H9 (cell line): ENCODE data around the gene FAM9C. TPM values are rescaled to one million over a fixed set of nuclear protein-coding genes. Genes with fewer than 3 reads are reported as not detected.

ENCODE experiments used
- DNase-seq: peaks from one replicate; pipeline ENCODE4 v3.0.0-alpha.2; 2017
- H2AFZ ChIP-seq: one replicate; pipeline ENCODE4 v1.6.1; 2013; ENCODE audit warnings: mild to moderate bottlenecking, low read length, control low read depth, moderate library complexity
- H2AK5ac ChIP-seq: 2 replicates; pipeline ENCODE4 v1.6.1; 2013; ENCODE audit warnings: low read length, control low read depth, mixed read lengths; ENCODE audit not compliant: insufficient read length
- H2BK120ac ChIP-seq: one replicate; pipeline ENCODE4 v1.6.1; 2013; ENCODE audit warnings: low read depth, mild to moderate bottlenecking, low read length, control low read depth, inconsistent platforms; ENCODE audit not compliant: poor library complexity, severe bottlenecking
- H2BK12ac ChIP-seq: 2 replicates; pipeline ENCODE4 v1.6.1; 2013; ENCODE audit warnings: low read length, control low read depth, mixed read lengths, low read depth; ENCODE audit not compliant: insufficient read length
- H2BK15ac ChIP-seq: 2 replicates; pipeline ENCODE4 v1.6.1; 2013; ENCODE audit warnings: low read depth, low read length, control low read depth
- H2BK20ac ChIP-seq: one replicate; pipeline ENCODE4 v1.6.1; 2013; ENCODE audit warnings: low read depth, mild to moderate bottlenecking, low read length, control low read depth, inconsistent platforms; ENCODE audit not compliant: poor library complexity, severe bottlenecking
- H2BK5ac ChIP-seq: 2 replicates; pipeline ENCODE4 v1.6.1; 2013; ENCODE audit warnings: low read length, control low read depth, mixed read lengths; ENCODE audit not compliant: insufficient read length
- H3K14ac ChIP-seq: 2 replicates; pipeline ENCODE4 v1.6.1; 2013; ENCODE audit warnings: low read length, control low read depth; ENCODE audit not compliant: insufficient read depth
- H3K18ac ChIP-seq: 2 replicates; pipeline ENCODE4 v1.6.1; 2013; ENCODE audit warnings: low read depth, mild to moderate bottlenecking, mixed read lengths, low read length, control low read depth; ENCODE audit not compliant: insufficient read length
- H3K23ac ChIP-seq: 2 replicates; pipeline ENCODE4 v1.6.1; 2013; ENCODE audit warnings: low read length, control low read depth, mixed read lengths, low read depth; ENCODE audit not compliant: insufficient read length
- H3K23me2 ChIP-seq: 2 replicates; pipeline ENCODE4 v1.6.1; 2013; ENCODE audit warnings: low read depth, mild to moderate bottlenecking, mixed read lengths, low read length, control low read depth; ENCODE audit not compliant: insufficient read length, poor library complexity, severe bottlenecking
- H3K27ac ChIP-seq: 2 replicates; pipeline ENCODE4 v1.5.1; 2013; ENCODE audit warnings: low read length, control low read depth, mixed read lengths, low read depth; ENCODE audit not compliant: insufficient read length
- H3K27me3 ChIP-seq: 2 replicates; pipeline ENCODE4 v1.6.1; 2013; ENCODE audit warnings: low read length, control low read depth, inconsistent platforms; ENCODE audit not compliant: insufficient read depth
- H3K4ac ChIP-seq: 2 replicates; pipeline ENCODE4 v1.6.1; 2013; ENCODE audit warnings: low read depth, mild to moderate bottlenecking, control low read depth, inconsistent platforms, low read length, moderate library complexity
- H3K4me1 ChIP-seq: 2 replicates; pipeline ENCODE4 v1.6.1; 2013; ENCODE audit warnings: low read length, control low read depth, inconsistent platforms; ENCODE audit not compliant: insufficient read depth
- H3K4me2 ChIP-seq: 2 replicates; pipeline ENCODE4 v1.6.1; 2013; ENCODE audit warnings: low read length, control low read depth, mixed read lengths; ENCODE audit not compliant: insufficient read length, insufficient read depth
- H3K56ac ChIP-seq: 2 replicates; pipeline ENCODE4 v1.6.1; 2013; ENCODE audit warnings: low read depth, mild to moderate bottlenecking, mixed read lengths, low read length, control low read depth; ENCODE audit not compliant: insufficient read length
- H3K79me1 ChIP-seq: 2 replicates; pipeline ENCODE4 v1.6.1; 2013; ENCODE audit warnings: low read depth, mild to moderate bottlenecking, moderate library complexity, low read length, control low read depth, inconsistent platforms; ENCODE audit not compliant: insufficient read depth, poor library complexity, severe bottlenecking
- H3K79me2 ChIP-seq: 2 replicates; pipeline ENCODE4 v1.6.1; 2013; ENCODE audit warnings: low read length, control low read depth, inconsistent platforms; ENCODE audit not compliant: insufficient read depth
- H3K9ac ChIP-seq: 2 replicates; pipeline ENCODE4 v1.6.1; 2013; ENCODE audit warnings: low read length, control low read depth, mixed read lengths; ENCODE audit not compliant: insufficient read length; ENCODE audit errors: extremely low read depth
- H3K9me3 ChIP-seq: one replicate; pipeline ENCODE4 v1.6.1; 2013; ENCODE audit warnings: low read depth, low read length, inconsistent platforms; ENCODE audit not compliant: control insufficient read depth
- H3T11ph ChIP-seq: one replicate; pipeline ENCODE4 v1.6.1; 2013; ENCODE audit warnings: mild to moderate bottlenecking, low read length, control low read depth, inconsistent platforms
- H4K20me1 ChIP-seq: one replicate; pipeline ENCODE4 v1.6.1; 2013; ENCODE audit not compliant: control insufficient read depth, insufficient read length, insufficient read depth
- H4K5ac ChIP-seq: 2 replicates; pipeline ENCODE4 v1.6.1; 2013; ENCODE audit warnings: low read depth, mild to moderate bottlenecking, mixed read lengths, low read length, control low read depth; ENCODE audit not compliant: insufficient read length
- H4K8ac ChIP-seq: replicated peaks from 2 replicates; pipeline ENCODE4 v1.6.1; 2013; ENCODE audit warnings: low read length, control low read depth, mixed read lengths, low read depth; ENCODE audit not compliant: insufficient read length
- H4K91ac ChIP-seq: 2 replicates; pipeline ENCODE4 v1.6.1; 2013; ENCODE audit warnings: low read depth, mild to moderate bottlenecking, moderate library complexity, mixed read lengths, low read length, control low read depth; ENCODE audit not compliant: insufficient read length
- H3K27ac Mint-ChIP-seq, 3 experiments: 2 replicates in 2 of 3; 3 replicates in 1 of 3; pipeline ENCODE4 v1.8.0; 2020 to 2021; ENCODE audit warnings: mixed read lengths in 3 of 3, mild to moderate bottlenecking in 1 of 3, moderate library complexity in 1 of 3
- H3K27me3 Mint-ChIP-seq: 2 replicates; pipeline ENCODE4 v1.8.0; 2021; ENCODE audit warnings: low read depth, mild to moderate bottlenecking, moderate library complexity, mixed read lengths
- H3K36me3 Mint-ChIP-seq, 3 experiments: 2 replicates in 2 of 3; 3 replicates in 1 of 3; pipeline ENCODE4 v1.8.0; 2020 to 2021; ENCODE audit warnings: low read depth in 3 of 3, mixed read lengths in 3 of 3; ENCODE audit not compliant: insufficient read depth in 1 of 3
- H3K4me1 Mint-ChIP-seq, 2 experiments: 2 replicates each; pipeline ENCODE4 v1.8.0; 2020; ENCODE audit warnings: mixed read lengths in 2 of 2
- H3K4me3 Mint-ChIP-seq, 2 experiments: 2 replicates in 1 of 2; 3 replicates in 1 of 2; pipeline ENCODE4 v1.8.0; 2020 to 2021; ENCODE audit warnings: mild to moderate bottlenecking in 2 of 2, mixed read lengths in 2 of 2, moderate library complexity in 1 of 2
- H3K9me3 Mint-ChIP-seq, 2 experiments: 2 replicates in 1 of 2; 3 replicates in 1 of 2; pipeline ENCODE4 v1.8.0; 2020; ENCODE audit warnings: mild to moderate bottlenecking in 2 of 2, mixed read lengths in 2 of 2, moderate library complexity in 1 of 2
- WGBS: extraction: QIAGEN DNeasy Blood & Tissue Kit; methylation state at CpG from one replicate; pipeline ENCODE4 v1.1.7; 2013; ENCODE audit warnings: missing lambda C conversion rate, low lambda C conversion rate, mixed read lengths; ENCODE audit not compliant: insufficient read length; ENCODE audit errors: extremely low coverage; 5-methylcytosine and 5-hydroxymethylcytosine counted together
- total RNA-seq: library from RNA; stranded (reverse); gene quantifications from 2 replicates; pipeline ENCODE4 v1.2.1, GENCODE V29; 2021
- TF ChIP-seq, protein P1 (sequence below): fragments of 200-600 bp; sonication (generic); conservative IDR thresholded peaks from 3 replicates; pipeline ENCODE4 v1.8.0; 2021; ENCODE audit warnings: antibody characterized with exemption, mild to moderate bottlenecking

The FAM9C gene
- total RNA-seq, 1 experiment from 2014 or later: not detected

GRCh38 chrX:12987340-12987739, 57.1 kb downstream of the FAM9C start:
- Histone ChIP-seq H3K23me2 (no peaks in the 10 kb centered on the region), H2AFZ (no peak overlapping the region), H3K79me2 (no peaks in the 10 kb centered on the region), H3T11ph (no peak overlapping the region), H3K9me3 (no peaks in the 10 kb centered on the region), H3K14ac (no peak overlapping the region), H2AK5ac (no peak overlapping the region), H2BK5ac (no peak overlapping the region), H2BK20ac (no peak overlapping the region), H3K79me1 (no peaks in the 10 kb centered on the region), H3K9ac (no peak overlapping the region), H3K56ac (no peak overlapping the region), H3K23ac (no peak overlapping the region), H2BK15ac (no peak overlapping the region), H3K27ac (no peak overlapping the region), H4K20me1 (no peaks in the 10 kb centered on the region), H3K4me1 (peaks cover 3% of the 10 kb centered on the region; the same call in 1 of the 2 replicates), H2BK120ac (no peak overlapping the region), H4K5ac (no peak overlapping the region), H3K4me2 (no peak overlapping the region), H3K18ac (no peak overlapping the region), H2BK12ac (no peak overlapping the region), H4K8ac (no peak overlapping the region), H3K27me3 (no peaks in the 10 kb centered on the region), H3K4ac (no peak overlapping the region), H4K91ac (no peak overlapping the region)
- no CpG with 5 or more reads among the region's 6 CpGs for WGBS
- TF ChIP-seq, protein P1, sequence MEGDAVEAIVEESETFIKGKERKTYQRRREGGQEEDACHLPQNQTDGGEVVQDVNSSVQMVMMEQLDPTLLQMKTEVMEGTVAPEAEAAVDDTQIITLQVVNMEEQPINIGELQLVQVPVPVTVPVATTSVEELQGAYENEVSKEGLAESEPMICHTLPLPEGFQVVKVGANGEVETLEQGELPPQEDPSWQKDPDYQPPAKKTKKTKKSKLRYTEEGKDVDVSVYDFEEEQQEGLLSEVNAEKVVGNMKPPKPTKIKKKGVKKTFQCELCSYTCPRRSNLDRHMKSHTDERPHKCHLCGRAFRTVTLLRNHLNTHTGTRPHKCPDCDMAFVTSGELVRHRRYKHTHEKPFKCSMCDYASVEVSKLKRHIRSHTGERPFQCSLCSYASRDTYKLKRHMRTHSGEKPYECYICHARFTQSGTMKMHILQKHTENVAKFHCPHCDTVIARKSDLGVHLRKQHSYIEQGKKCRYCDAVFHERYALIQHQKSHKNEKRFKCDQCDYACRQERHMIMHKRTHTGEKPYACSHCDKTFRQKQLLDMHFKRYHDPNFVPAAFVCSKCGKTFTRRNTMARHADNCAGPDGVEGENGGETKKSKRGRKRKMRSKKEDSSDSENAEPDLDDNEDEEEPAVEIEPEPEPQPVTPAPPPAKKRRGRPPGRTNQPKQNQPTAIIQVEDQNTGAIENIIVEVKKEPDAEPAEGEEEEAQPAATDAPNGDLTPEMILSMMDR: no peak
- peaks cover 9 to 15% (median 14%) of the 10 kb centered on the region in 3 experiments for H3K36me3 Mint-ChIP-seq
- H3K9me3 Mint-ChIP-seq: peaks cover 71 to 76% of the 10 kb centered on the region in 2 experiments
- H3K27ac Mint-ChIP-seq: no peak overlapping the region
- peaks cover 7% of the 10 kb centered on the region in 2 experiments for H3K4me1 Mint-ChIP-seq
- no peak overlapping the region for H3K4me3 Mint-ChIP-seq
- DNase-seq: no peak
- no peaks in the 10 kb centered on the region; the same call in 1 of the 2 replicates for H3K27me3 Mint-ChIP-seq
